ENCODE data around the gene CCBE1. TPM values are rescaled to one million over a fixed set of nuclear protein-coding genes. Genes with fewer than 3 reads are reported as not detected.

Gene CCBE1
- total and polyA plus RNA-seq, 4 donors = 3.4 to 59.0 (median 21.9) TPM

GRCh38 chr18:59657012-59657411 is 40.2 kb downstream of the CCBE1 start:
- no peaks in the 10 kb centered on the region for H3K27me3 ChIP-seq (ENCODE audit: control insufficient read depth in 3 of 3, insufficient read depth in 3 of 3, low read length in 2 of 3)
- no peak for DNase-seq
- H3K4me1 ChIP-seq (ENCODE audit: control insufficient read depth in 5 of 5, insufficient read depth in 5 of 5, low read length in 5 of 5) = peaks cover 0 to 42% (median 14%) of the 10 kb centered on the region in 5 donors
- H3K36me3 ChIP-seq (ENCODE audit: control insufficient read depth in 4 of 4, insufficient read depth in 4 of 4, low read length in 4 of 4) = no peaks in the 10 kb centered on the region
- no peak overlapping the region for H3K27ac ChIP-seq (ENCODE audit: low read depth in 1 of 2, low read length in 1 of 2)
- H3K9me3 ChIP-seq (ENCODE audit: control insufficient read depth in 4 of 4, insufficient read depth in 3 of 4, low read length in 3 of 4) = no peaks in the 10 kb centered on the region
- WGBS, 2 donors = 88 to 91% methylated on average over 5 of the region's 5 CpGs
- no peak overlapping the region for H3K9ac ChIP-seq (ENCODE audit: insufficient read depth in 1 of 2, low read length in 2 of 2)
- ATAC-seq (ENCODE audit: insufficient read depth, low FRiP score) = no peak
- no peak for TF ChIP-seq CTCF (IDR thresholded peaks at IDR 0.05; ENCODE audit: control extremely low read depth, extremely low read depth)
- H3K4me3 ChIP-seq = no peak overlapping the region

DNA sequence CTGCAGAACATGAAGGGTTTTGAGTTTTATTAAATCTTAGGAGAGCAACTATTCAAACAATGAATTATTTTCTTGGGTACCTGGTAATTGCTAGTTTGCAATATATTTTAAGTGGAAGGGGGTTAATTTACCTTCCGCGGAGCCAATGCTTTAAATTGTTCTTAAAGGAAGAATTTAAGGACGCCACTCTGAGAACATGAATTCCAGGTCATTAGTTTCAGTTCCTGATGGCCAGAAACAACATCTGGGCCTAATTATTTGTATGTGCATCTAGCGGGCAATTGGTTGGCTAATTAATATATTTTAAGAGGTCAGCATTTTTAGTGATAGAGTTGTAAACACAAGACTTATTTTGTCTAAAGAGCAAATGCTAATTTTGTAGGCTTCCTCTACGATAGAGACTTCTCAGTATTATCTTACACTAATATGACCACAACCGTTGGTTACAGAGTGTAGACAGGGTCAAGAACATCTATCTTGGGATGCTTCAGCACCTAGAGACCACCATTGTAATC is 40.8 kb downstream of the CCBE1 start:
- Histone ChIP-seq H3K27ac (ENCODE audit: low read depth in 1 of 2, low read length in 1 of 2) (no peak overlapping the region), H3K36me3 (ENCODE audit: control insufficient read depth in 4 of 4, insufficient read depth in 4 of 4, low read length in 4 of 4) (peaks cover 0 to 3% (median under 1%) of the 10 kb centered on the region in 4 donors), H3K4me3 (no peak overlapping the region), H3K4me1 (ENCODE audit: control insufficient read depth in 5 of 5, insufficient read depth in 5 of 5, low read length in 5 of 5) (peaks cover 0 to 36% (median 8%) of the 10 kb centered on the region in 5 donors), H3K27me3 (ENCODE audit: control insufficient read depth in 3 of 3, insufficient read depth in 3 of 3, low read length in 2 of 3) (no peaks in the 10 kb centered on the region), H3K9ac (ENCODE audit: insufficient read depth in 1 of 2, low read length in 2 of 2) (no peak overlapping the region), H3K9me3 (ENCODE audit: control insufficient read depth in 4 of 4, insufficient read depth in 3 of 4, low read length in 3 of 4) (no peaks in the 10 kb centered on the region)
- ATAC-seq (ENCODE audit: insufficient read depth, low FRiP score) (no peak), DNase-seq (no peak)
- TF ChIP-seq CTCF (IDR thresholded peaks at IDR 0.05; ENCODE audit: control extremely low read depth, extremely low read depth) = no peak
- 89 to 90% methylated on average over 6 of the region's 6 CpGs for WGBS, 2 donors

- ATAC-seq (ENCODE audit: insufficient read depth, low FRiP score) (no peak), DNase-seq (peak in 1 of 3 donors; percentile 12)
- no peak for TF ChIP-seq CTCF (IDR thresholded peaks at IDR 0.05; ENCODE audit: control extremely low read depth, extremely low read depth)
- Histone ChIP-seq H3K9ac (ENCODE audit: insufficient read depth in 1 of 2, low read length in 2 of 2) (no peak overlapping the region), H3K27ac (ENCODE audit: low read depth in 1 of 2, low read length in 1 of 2) (no peak overlapping the region), H3K9me3 (ENCODE audit: control insufficient read depth in 4 of 4, insufficient read depth in 3 of 4, low read length in 3 of 4) (no peaks in the 10 kb centered on the region), H3K27me3 (ENCODE audit: control insufficient read depth in 3 of 3, insufficient read depth in 3 of 3, low read length in 2 of 3) (no peaks in the 10 kb centered on the region), H3K36me3 (ENCODE audit: control insufficient read depth in 4 of 4, insufficient read depth in 4 of 4, low read length in 4 of 4) (peaks cover 0 to 5% (median 2%) of the 10 kb centered on the region in 4 donors), H3K4me1 (ENCODE audit: control insufficient read depth in 5 of 5, insufficient read depth in 5 of 5, low read length in 5 of 5) (peaks cover 0 to 30% (median 5%) of the 10 kb centered on the region in 5 donors), H3K4me3 (no peak overlapping the region)
- WGBS, 2 donors = 76 to 83% methylated on average over 2 of the region's 2 CpGs
Measured at GRCh38 chr18:59655676-59656075, 41.5 kb downstream of the CCBE1 start.

DNA sequence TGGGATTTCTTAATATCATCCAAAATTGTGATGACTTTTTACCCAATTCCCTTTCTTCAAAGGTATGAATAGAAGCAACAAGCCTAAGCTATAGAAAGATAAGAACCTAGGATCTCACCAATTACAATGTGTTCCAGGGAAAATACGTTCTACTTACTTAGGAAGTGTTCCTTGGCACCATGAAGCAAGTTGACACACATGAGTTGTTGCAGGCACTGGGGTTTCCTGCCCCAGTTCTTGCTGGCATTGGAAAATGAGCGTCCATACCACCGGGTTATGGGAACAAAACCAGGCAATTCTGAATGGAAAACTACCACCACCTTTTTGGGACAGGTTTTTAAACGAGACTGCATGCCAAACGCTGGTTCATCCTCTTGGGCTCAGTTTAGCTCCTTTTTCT is 46.2 kb downstream of the CCBE1 start:
- peaks cover 0 to 5% (median 2%) of the 10 kb centered on the region in 4 donors for H3K36me3 ChIP-seq (ENCODE audit: control insufficient read depth in 4 of 4, insufficient read depth in 4 of 4, low read length in 4 of 4)

More for the DNA sequence above, 46.2 kb downstream of the CCBE1 start:
- ATAC-seq (ENCODE audit: insufficient read depth, low FRiP score) (no peak), DNase-seq (no peak)
- Histone ChIP-seq H3K27me3 (ENCODE audit: control insufficient read depth in 3 of 3, insufficient read depth in 3 of 3, low read length in 2 of 3) (no peaks in the 10 kb centered on the region), H3K27ac (ENCODE audit: low read depth in 1 of 2, low read length in 1 of 2) (no peak overlapping the region), H3K9me3 (ENCODE audit: control insufficient read depth in 4 of 4, insufficient read depth in 3 of 4, low read length in 3 of 4) (no peaks in the 10 kb centered on the region), H3K4me3 (no peak overlapping the region), H3K9ac (ENCODE audit: insufficient read depth in 1 of 2, low read length in 2 of 2) (no peak overlapping the region), H3K4me1 (ENCODE audit: control insufficient read depth in 5 of 5, insufficient read depth in 5 of 5, low read length in 5 of 5) (peaks cover 0 to 19% (median 3%) of the 10 kb centered on the region in 5 donors)
- no peak for TF ChIP-seq CTCF (IDR thresholded peaks at IDR 0.05; ENCODE audit: control extremely low read depth, extremely low read depth)
- WGBS, 2 donors = 79 to 85% methylated on average over 5 of the region's 5 CpGs
